ENCODE results near the gene PDE11A. TPM values are rescaled to one million over a fixed set of nuclear protein-coding genes. Genes with fewer than 3 reads are reported as not detected.

Gene PDE11A
- total RNA-seq, 4 donors from 2014 or later = 0.82 to 16.2 (median 4.3) TPM

- intact Hi-C loops (cut with DNase I; ENCODE audit: low total_unique reads) (no loop called here), in situ Hi-C loops (cut with MboI; ENCODE audit: low sequenced_read_pairs in 4 of 4) (no loop called here)
- H3K9me3 ChIP-seq = no peaks in the 10 kb centered on the region
- no peaks in the 10 kb centered on the region for H3K27me3 ChIP-seq
- peaks cover 8 to 12% of the 10 kb centered on the region in 2 donors for H3K4me1 ChIP-seq
- TF ChIP-seq, protein P1, sequence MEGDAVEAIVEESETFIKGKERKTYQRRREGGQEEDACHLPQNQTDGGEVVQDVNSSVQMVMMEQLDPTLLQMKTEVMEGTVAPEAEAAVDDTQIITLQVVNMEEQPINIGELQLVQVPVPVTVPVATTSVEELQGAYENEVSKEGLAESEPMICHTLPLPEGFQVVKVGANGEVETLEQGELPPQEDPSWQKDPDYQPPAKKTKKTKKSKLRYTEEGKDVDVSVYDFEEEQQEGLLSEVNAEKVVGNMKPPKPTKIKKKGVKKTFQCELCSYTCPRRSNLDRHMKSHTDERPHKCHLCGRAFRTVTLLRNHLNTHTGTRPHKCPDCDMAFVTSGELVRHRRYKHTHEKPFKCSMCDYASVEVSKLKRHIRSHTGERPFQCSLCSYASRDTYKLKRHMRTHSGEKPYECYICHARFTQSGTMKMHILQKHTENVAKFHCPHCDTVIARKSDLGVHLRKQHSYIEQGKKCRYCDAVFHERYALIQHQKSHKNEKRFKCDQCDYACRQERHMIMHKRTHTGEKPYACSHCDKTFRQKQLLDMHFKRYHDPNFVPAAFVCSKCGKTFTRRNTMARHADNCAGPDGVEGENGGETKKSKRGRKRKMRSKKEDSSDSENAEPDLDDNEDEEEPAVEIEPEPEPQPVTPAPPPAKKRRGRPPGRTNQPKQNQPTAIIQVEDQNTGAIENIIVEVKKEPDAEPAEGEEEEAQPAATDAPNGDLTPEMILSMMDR (IDR thresholded peaks at IDR 0.05 in 4 of 5, conservative IDR thresholded peaks at IDR 0.05 in 1 of 5) = no peak
- no peak for TF ChIP-seq POLR2A (IDR thresholded peaks at IDR 0.05)
- no peaks in the 10 kb centered on the region for H3K36me3 ChIP-seq
- DNase-seq = no peak
- no peak overlapping the region for H3K4me3 ChIP-seq
- ATAC-seq = no peak
- H3K27ac ChIP-seq = no peak overlapping the region
These were observed 475.7 kb downstream of the PDE11A start for GRCh38 chr2:177596866-177597265.

GRCh38 chr2:177595126-177595845, 477.3 kb downstream of the PDE11A start:
- in situ Hi-C loops (cut with MboI; ENCODE audit: low sequenced_read_pairs in 4 of 4) (no loop called here), intact Hi-C loops (cut with DNase I; ENCODE audit: low total_unique reads) (no loop called here)
- DNase-seq (no peak), ATAC-seq (no peak)
- H3K27me3 ChIP-seq = no peaks in the 10 kb centered on the region
- no peak overlapping the region for H3K4me3 ChIP-seq
- H3K4me1 ChIP-seq = peaks cover 8 to 12% of the 10 kb centered on the region in 2 donors
- no peaks in the 10 kb centered on the region for H3K36me3 ChIP-seq
- no peaks in the 10 kb centered on the region for H3K9me3 ChIP-seq
- no peak overlapping the region for H3K27ac ChIP-seq
- TF ChIP-seq, protein P1 (IDR thresholded peaks at IDR 0.05 in 4 of 5, conservative IDR thresholded peaks at IDR 0.05 in 1 of 5) = no peak
- no peak for TF ChIP-seq POLR2A (IDR thresholded peaks at IDR 0.05)

DNA sequence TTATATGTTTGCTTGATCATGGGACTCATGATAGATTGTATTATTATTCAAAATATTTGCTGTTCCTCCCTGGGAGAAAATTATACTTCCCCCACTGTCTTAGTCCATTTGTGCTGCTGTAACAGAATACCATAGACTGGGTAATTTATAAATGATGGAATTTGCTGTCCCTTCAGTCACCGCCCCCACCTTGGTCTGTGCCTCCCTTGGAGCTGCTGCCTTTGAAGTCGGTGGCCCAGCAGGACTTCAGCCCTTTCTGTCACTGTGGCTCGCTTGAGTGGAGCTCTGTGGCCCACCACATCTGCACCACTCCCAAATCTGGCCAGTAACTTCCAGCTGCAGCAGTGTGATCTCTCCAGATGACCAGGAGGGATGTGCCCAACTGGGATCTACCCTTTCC, 479.2 kb downstream of the PDE11A start:
- no peak for ATAC-seq
- Histone ChIP-seq H3K36me3 (no peaks in the 10 kb centered on the region), H3K27ac (no peak overlapping the region), H3K9me3 (no peaks in the 10 kb centered on the region), H3K4me3 (no peak overlapping the region), H3K4me1 (peaks cover 0 to 4% of the 10 kb centered on the region in 2 donors), H3K27me3 (no peaks in the 10 kb centered on the region)
- TF ChIP-seq POLR2A (IDR thresholded peaks at IDR 0.05) = no peak
- intact Hi-C loops (cut with DNase I; ENCODE audit: low total_unique reads) (no loop called here), in situ Hi-C loops (cut with MboI; ENCODE audit: low sequenced_read_pairs in 4 of 4) (no loop called here)
- DNase-seq = no peak

GRCh38 chr2:177592945-177593344, 479.6 kb downstream of the PDE11A start:
- intact Hi-C loops (cut with DNase I; ENCODE audit: low total_unique reads) = no loop called here

DNA sequence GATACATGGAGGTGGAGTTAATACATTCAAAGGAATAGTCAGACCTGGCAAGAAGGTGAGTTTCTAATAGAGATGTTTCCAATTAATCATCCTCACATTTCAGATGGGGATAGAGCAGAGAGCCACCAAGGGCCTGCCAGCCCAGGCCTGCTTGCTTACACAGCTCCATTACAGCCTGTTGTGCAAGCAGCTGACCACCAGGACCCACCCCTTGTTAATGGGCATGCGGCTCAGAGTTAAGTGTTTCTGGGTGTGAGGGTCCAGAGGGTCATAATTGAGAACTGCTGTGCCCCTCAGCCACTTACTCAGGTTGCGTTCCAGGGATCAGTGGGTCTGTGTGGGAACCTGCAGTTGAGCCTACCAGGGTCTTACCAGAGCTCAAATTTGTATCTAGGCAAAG, 480.2 kb downstream of the PDE11A start:
- TF ChIP-seq, protein P1 (IDR thresholded peaks at IDR 0.05 in 4 of 5, conservative IDR thresholded peaks at IDR 0.05 in 1 of 5) = no peak
- no peak for TF ChIP-seq POLR2A (IDR thresholded peaks at IDR 0.05)
- DNase-seq (no peak), ATAC-seq (no peak)
- in situ Hi-C loops (cut with MboI; ENCODE audit: low sequenced_read_pairs in 4 of 4) (no loop called here), intact Hi-C loops (cut with DNase I; ENCODE audit: low total_unique reads) (no loop called here)
- no peak overlapping the region for H3K4me3 ChIP-seq
- H3K27me3 ChIP-seq = no peaks in the 10 kb centered on the region
- no peaks in the 10 kb centered on the region for H3K36me3 ChIP-seq
- no peaks in the 10 kb centered on the region for H3K9me3 ChIP-seq
- H3K27ac ChIP-seq = no peak overlapping the region
- H3K4me1 ChIP-seq = no peaks in the 10 kb centered on the region

More at GRCh38 chr2:177592945-177593344, 479.6 kb downstream of the PDE11A start:
- no peak for DNase-seq
- H3K27ac ChIP-seq = no peak overlapping the region
- ATAC-seq = no peak
- H3K27me3 ChIP-seq = no peaks in the 10 kb centered on the region
- H3K4me1 ChIP-seq = no peaks in the 10 kb centered on the region
- H3K36me3 ChIP-seq = no peaks in the 10 kb centered on the region
- in situ Hi-C loops (cut with MboI; ENCODE audit: low sequenced_read_pairs in 4 of 4) = no loop called here
- no peak for TF ChIP-seq POLR2A (IDR thresholded peaks at IDR 0.05)
- TF ChIP-seq, protein P1 (IDR thresholded peaks at IDR 0.05 in 4 of 5, conservative IDR thresholded peaks at IDR 0.05 in 1 of 5) = no peak
- no peak overlapping the region for H3K4me3 ChIP-seq
- no peaks in the 10 kb centered on the region for H3K9me3 ChIP-seq
